ENCODE results near the gene SERF2. TPM values are rescaled to one million over a fixed set of nuclear protein-coding genes. Genes with fewer than 3 reads are reported as not detected.

SERF2 gene
- total RNA-seq, 1 donor from 2014 or later, result 805 TPM

- TF ChIP-seq, protein P1, sequence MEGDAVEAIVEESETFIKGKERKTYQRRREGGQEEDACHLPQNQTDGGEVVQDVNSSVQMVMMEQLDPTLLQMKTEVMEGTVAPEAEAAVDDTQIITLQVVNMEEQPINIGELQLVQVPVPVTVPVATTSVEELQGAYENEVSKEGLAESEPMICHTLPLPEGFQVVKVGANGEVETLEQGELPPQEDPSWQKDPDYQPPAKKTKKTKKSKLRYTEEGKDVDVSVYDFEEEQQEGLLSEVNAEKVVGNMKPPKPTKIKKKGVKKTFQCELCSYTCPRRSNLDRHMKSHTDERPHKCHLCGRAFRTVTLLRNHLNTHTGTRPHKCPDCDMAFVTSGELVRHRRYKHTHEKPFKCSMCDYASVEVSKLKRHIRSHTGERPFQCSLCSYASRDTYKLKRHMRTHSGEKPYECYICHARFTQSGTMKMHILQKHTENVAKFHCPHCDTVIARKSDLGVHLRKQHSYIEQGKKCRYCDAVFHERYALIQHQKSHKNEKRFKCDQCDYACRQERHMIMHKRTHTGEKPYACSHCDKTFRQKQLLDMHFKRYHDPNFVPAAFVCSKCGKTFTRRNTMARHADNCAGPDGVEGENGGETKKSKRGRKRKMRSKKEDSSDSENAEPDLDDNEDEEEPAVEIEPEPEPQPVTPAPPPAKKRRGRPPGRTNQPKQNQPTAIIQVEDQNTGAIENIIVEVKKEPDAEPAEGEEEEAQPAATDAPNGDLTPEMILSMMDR (conservative IDR thresholded peaks at IDR 0.05), result peak; percentile 81
- Mint-ChIP-seq H3K4me1 (ENCODE audit: unreplicated experiment) (peaks cover 10% of the 10 kb centered on the region), H3K9me3 (no peaks in the 10 kb centered on the region), H3K4me3 (peak overlapping the region; percentile 90), H3K27me3 (no peaks in the 10 kb centered on the region), H3K27ac (peak overlapping the region; percentile 87), H3K36me3 (peaks cover 6% of the 10 kb centered on the region)
- DNase-seq (ENCODE audit: extremely low spot score, unreplicated experiment), result peak; percentile 82
Observed at GRCh38 chr15:43777267-43777914, 14.7 kb upstream of the SERF2 start.

DNA sequence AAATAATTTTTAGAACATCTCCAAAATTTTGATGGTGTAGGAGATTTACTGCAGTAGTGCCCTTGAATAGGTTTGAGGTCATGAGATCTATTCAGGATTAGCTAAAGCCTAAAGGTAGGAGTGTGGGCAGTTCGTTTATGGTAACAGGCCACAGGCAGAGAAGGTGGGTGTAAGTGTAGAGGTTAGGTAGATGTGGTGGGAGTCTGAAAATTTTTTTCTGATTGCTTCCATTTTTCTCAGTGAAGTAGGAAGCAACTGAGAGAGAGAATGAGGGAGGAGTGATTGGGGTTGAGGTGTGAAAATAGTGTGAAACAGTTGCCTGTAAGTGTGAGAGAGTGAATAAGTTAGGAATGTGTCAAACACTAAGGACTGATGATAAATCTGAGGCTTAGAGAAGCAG, 13.1 kb upstream of the SERF2 start:
- H3K4me1 Mint-ChIP-seq (ENCODE audit: unreplicated experiment), result peaks cover 10% of the 10 kb centered on the region
- no peak for DNase-seq (ENCODE audit: extremely low spot score, unreplicated experiment)
- H3K36me3 Mint-ChIP-seq, result peaks cover 5% of the 10 kb centered on the region
- TF ChIP-seq, protein P1 (conservative IDR thresholded peaks at IDR 0.05), result no peak
- H3K27ac Mint-ChIP-seq, result no peak overlapping the region
- peak overlapping the region; percentile 24 for H3K4me3 Mint-ChIP-seq
- H3K9me3 Mint-ChIP-seq, result no peaks in the 10 kb centered on the region
- no peaks in the 10 kb centered on the region for H3K27me3 Mint-ChIP-seq

DNA sequence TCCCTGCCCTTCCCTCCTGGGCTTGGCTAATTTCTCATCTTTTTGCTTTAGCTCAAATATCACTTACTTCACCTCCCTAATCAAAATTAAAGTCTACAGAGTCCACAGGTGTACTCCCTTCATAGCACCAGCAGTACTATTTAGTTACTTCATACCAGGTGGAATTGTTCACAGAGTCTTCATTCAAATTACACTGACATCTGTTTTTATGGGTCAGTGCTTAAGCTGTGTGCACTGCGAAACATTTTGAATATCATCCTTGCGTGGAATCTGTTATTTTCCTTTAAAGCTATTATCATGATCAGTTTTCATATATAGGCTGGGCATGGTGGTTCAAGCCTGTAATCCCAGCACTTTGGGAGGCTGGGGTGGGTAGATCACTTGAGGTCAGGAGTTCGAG, 2.7 kb upstream of the SERF2 start:
- H3K27me3 Mint-ChIP-seq, result no peaks in the 10 kb centered on the region
- no peaks in the 10 kb centered on the region for H3K9me3 Mint-ChIP-seq
- DNase-seq (ENCODE audit: extremely low spot score, unreplicated experiment), result no peak
- peaks cover 9% of the 10 kb centered on the region for H3K36me3 Mint-ChIP-seq
- peak overlapping the region; percentile 57 for H3K27ac Mint-ChIP-seq
- TF ChIP-seq, protein P1 (conservative IDR thresholded peaks at IDR 0.05), result no peak
- H3K4me3 Mint-ChIP-seq, result no peak overlapping the region
- peaks cover 11% of the 10 kb centered on the region for H3K4me1 Mint-ChIP-seq (ENCODE audit: unreplicated experiment)

GRCh38 chr15:43792761-43793476, 799 bp downstream of the SERF2 start:
- TF ChIP-seq, protein P1 (conservative IDR thresholded peaks at IDR 0.05), result no peak
- no peaks in the 10 kb centered on the region for H3K9me3 Mint-ChIP-seq
- peaks cover 32% of the 10 kb centered on the region for H3K36me3 Mint-ChIP-seq
- H3K4me1 Mint-ChIP-seq (ENCODE audit: unreplicated experiment), result peaks cover 27% of the 10 kb centered on the region
- DNase-seq (ENCODE audit: extremely low spot score, unreplicated experiment), result no peak
- H3K4me3 Mint-ChIP-seq, result peak overlapping the region; percentile 96
- peak overlapping the region; percentile 97 for H3K27ac Mint-ChIP-seq
- no peaks in the 10 kb centered on the region for H3K27me3 Mint-ChIP-seq

- no peak for DNase-seq (ENCODE audit: extremely low spot score, unreplicated experiment)
- Mint-ChIP-seq H3K9me3 (no peaks in the 10 kb centered on the region), H3K4me3 (peak overlapping the region; percentile 96), H3K4me1 (ENCODE audit: unreplicated experiment) (peaks cover 33% of the 10 kb centered on the region), H3K36me3 (peaks cover 37% of the 10 kb centered on the region), H3K27ac (peak overlapping the region; percentile 97), H3K27me3 (no peaks in the 10 kb centered on the region)
- TF ChIP-seq, protein P1 (conservative IDR thresholded peaks at IDR 0.05), result no peak
Observed at GRCh38 chr15:43793647-43794046, 1.5 kb downstream of the SERF2 start.
